Measurements from ENCODE around the gene PTPRU.
A peak's percentile ranks its signal among the peaks of the same experiment; 100 is the strongest.

PTPRU gene

GRCh38 chr1:29245876-29246275 is 9.6 kb downstream of the PTPRU start:
- peak; percentile 66 for DNase-seq

GRCh38 chr1:29247044-29247443 is 10.7 kb downstream of the PTPRU start:
- DNase-seq = no peak

GRCh38 chr1:29247571-29248273 is 11.4 kb downstream of the PTPRU start:
- no peak for DNase-seq

- DNase-seq = no peak
Measured at GRCh38 chr1:29248409-29248808, 12.1 kb downstream of the PTPRU start.

GRCh38 chr1:29249170-29249691 is 12.9 kb downstream of the PTPRU start:
- peak; percentile 80 for DNase-seq

GRCh38 chr1:29249951-29250581 is 13.7 kb downstream of the PTPRU start:
- DNase-seq = no peak

GRCh38 chr1:29251164-29252124 is 15.1 kb downstream of the PTPRU start:
- DNase-seq = no peak

- no peak for DNase-seq
Measured at GRCh38 chr1:29253180-29253579, 16.9 kb downstream of the PTPRU start.

GRCh38 chr1:29254346-29254745 is 18.0 kb downstream of the PTPRU start:
- peak; percentile 61 for DNase-seq

GRCh38 chr1:29255134-29255666 is 18.9 kb downstream of the PTPRU start:
- DNase-seq = no peak

- no peak for DNase-seq
Measured at GRCh38 chr1:29256394-29256793, 20.1 kb downstream of the PTPRU start.

- peak; percentile 88 for DNase-seq
Measured at GRCh38 chr1:29256979-29257804, 20.9 kb downstream of the PTPRU start.

GRCh38 chr1:29258189-29258975 is 22.1 kb downstream of the PTPRU start:
- DNase-seq = no peak

- DNase-seq = no peak
Measured at GRCh38 chr1:29258976-29259801, 22.9 kb downstream of the PTPRU start.

GRCh38 chr1:29259802-29260441 is 23.6 kb downstream of the PTPRU start:
- DNase-seq = peak; percentile 41

- DNase-seq = no peak
Measured at GRCh38 chr1:29260531-29260930, 24.2 kb downstream of the PTPRU start.

- DNase-seq = peak; percentile 65
Measured at GRCh38 chr1:29264773-29265389, 28.6 kb downstream of the PTPRU start.

GRCh38 chr1:29266912-29267311 is 30.6 kb downstream of the PTPRU start:
- no peak for DNase-seq

All from fibroblast of upper back skin (primary cell).